HPDE6-E6E7 (cell line): Measurements from ENCODE around the gene DISP3.

ENCODE experiments used
- DNase-seq: peaks from one replicate; pipeline ENCODE4 v3.0.0; 2011; ENCODE audit warnings: missing footprints; ENCODE audit errors: extremely low spot score

The DISP3 gene

GRCh38 chr1:11486231-11487009 is 7.5 kb downstream of the DISP3 start:
- DNase-seq: no peak

DNA sequence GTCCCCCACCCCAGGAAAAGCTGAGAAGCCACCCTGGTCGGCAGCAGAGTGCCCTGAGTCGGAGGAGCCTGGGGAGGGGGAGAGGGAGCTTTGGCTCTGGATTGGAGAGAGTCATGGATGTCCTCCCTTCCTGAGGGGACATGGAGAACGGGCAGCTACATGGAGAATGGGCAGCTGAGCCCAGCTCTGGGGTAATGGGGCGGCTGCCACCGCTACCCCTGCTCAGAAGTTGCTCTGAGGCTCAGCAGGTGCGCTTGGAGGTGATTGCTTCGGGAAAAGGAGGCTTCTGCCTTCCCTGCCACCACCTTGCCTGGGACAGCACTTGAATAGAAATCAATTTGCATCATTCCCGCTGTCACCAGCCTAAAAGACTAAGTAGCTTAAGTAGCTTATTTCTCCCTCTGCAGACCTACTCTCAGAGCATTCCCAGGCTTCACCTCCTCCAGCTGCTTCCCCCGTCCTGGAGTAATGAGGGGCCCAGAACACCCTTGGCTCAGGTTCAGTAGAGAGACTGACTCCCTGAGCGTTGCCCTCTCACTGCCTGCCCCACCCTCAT is 8.3 kb downstream of the DISP3 start:
- DNase-seq: no peak

DNA sequence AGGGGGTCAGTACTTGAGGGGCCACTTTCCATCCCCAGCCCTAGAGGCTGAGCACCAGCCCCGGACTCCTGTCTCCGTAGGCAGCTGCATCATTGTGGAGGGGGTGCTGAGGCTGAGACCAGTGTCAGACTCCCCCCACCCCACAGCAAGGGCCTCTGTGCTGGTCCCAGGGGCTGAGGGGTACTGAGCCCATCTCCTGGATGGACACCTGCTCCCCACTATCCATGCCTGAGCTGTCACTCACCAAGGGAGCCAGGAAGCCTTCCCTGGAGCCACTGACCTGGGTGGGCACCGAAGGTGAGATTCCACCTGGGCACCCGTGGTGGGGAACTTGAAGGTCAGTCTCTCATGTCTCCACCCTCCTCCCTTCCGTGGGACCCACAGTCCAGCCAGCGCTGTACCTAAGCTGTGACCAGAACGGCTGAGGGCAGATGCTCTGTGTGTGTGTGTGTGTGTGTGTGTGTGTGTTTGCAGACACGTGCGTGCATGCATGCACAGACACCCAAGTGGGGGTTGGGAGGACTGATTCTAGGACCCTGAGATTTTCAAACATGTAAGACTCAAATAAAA is 9.3 kb downstream of the DISP3 start:
- DNase-seq: no peak

GRCh38 chr1:11488966-11489625 is 10.1 kb downstream of the DISP3 start:
- no peak for DNase-seq

GRCh38 chr1:11492235-11492634 is 13.3 kb downstream of the DISP3 start:
- no peak for DNase-seq

DNA sequence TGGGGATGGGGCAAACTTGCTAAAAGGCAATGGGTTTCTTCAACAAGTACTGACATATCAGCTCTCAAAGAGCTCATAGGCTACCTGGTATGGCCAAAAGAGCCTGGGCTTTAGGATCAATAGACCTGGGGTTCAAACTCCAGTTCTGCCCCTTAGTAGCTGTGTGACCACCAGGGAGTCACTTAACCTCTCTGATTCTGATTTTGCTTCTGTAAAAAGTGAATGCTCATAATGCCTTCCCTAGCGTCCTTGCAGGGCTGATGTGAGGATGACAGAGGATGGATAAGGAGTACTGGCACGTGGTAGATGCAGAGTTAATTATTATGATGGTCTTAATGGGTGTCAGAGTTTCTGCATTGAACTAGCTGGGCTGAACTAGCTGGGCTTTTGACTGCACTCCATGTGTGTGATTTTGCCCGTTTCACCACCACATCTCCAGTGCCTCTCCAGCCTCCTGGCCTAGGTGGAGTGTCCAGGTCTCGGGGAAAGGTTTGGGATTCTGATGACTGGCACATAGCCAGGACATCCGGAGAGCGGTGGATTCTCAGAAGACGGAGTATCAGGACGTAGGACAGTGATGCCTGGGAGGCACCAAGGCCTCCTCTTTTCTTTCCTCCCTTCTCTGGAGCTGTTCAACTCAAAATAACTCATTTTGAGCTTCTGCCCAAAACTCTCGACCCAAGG is 15.2 kb downstream of the DISP3 start:
- no peak for DNase-seq

- no peak for DNase-seq
These were observed 15.8 kb downstream of the DISP3 start for GRCh38 chr1:11494771-11495170.

DNA sequence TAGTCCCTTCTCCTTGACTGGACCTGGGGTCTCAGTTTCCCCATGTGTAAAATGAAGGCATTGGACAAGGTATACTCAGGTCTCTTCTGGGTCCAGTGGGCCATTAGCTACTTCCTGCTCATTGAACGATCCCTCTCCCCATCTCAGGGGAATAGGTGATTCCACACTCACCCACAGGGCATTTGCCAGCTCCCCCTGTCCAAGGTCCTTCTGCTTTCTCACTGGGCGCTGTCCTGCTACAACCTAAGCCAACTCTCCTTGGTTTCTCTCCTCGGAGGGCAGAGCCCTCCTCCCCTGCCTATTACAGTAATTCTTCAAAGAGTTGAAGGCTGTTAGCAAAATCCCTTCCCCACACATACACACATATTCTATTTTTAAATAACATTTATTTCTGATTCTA is 16.6 kb downstream of the DISP3 start:
- DNase-seq: no peak

GRCh38 chr1:11496551-11497080 is 17.7 kb downstream of the DISP3 start:
- DNase-seq: no peak

DNA sequence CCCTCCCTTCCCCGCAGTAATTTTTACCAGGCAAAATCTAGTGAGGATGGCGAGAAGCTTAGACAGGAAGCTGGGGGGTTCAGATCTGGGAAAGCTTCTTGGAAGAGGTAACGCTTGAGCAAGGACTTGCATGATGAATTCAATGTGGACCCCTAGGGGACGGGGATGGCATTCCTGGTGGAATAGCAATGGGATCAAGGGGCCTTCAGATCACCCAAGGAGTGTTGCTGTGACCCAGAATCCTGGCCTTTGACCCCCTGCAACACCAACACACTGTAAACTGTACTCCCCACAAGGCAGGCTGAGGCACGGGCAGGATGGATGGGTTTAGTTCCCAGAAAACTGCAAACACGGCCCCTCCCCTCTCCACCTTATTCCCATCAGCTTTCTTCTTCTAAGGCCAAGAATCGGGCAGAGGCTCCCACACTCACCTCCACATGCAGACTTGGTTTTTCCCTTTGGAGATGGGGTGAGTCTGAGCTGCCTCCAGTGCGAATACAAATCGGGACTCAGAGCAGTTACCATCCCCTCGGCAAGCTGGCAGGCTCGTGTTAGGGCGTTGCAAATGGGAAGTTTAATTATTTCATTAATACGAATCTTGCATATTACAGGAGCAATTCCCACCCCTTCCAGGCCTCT is 20.1 kb downstream of the DISP3 start:
- DNase-seq: no peak

- DNase-seq: no peak
These were observed 20.8 kb downstream of the DISP3 start for GRCh38 chr1:11499601-11500331.

DNA sequence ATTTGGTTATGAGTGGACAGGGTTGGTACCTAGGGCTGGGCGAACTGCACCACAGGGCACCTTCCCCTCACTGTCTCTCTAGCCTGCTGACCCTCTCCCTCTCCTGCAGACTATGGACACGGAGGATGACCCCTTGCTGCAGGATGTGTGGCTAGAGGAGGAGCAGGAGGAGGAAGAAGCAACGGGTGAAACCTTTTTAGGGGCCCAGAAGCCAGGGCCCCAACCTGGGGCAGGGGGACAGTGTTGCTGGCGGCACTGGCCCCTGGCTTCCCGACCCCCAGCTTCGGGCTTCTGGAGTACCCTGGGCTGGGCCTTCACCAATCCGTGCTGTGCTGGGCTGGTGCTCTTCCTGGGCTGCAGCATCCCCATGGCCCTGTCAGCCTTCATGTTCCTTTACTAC is 21.9 kb downstream of the DISP3 start:
- no peak for DNase-seq

DNA sequence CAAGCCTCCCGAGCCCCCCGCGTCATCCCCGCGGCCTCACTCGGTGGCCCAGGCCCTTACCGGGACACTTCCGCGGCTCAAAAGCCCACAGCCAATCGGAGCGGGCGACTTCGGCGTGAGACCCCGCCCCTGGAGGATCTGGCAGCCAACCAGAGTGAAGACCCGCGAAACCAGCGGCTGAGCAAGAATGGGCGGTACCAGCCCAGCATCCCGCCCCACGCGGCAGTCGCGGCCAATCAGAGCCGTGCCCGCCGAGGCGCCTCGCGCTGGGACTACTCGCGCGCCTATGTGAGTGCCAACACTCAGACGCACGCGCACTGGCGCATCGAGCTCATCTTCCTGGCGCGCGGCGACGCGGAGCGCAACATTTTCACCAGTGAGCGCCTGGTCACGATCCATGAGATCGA is 22.5 kb downstream of the DISP3 start:
- DNase-seq: no peak

GRCh38 chr1:11501906-11502485 is 23.0 kb downstream of the DISP3 start:
- no peak for DNase-seq

- DNase-seq: no peak
These were observed 23.6 kb downstream of the DISP3 start for GRCh38 chr1:11502516-11502915.

GRCh38 chr1:11504599-11504998 is 25.6 kb downstream of the DISP3 start:
- DNase-seq: no peak

DNA sequence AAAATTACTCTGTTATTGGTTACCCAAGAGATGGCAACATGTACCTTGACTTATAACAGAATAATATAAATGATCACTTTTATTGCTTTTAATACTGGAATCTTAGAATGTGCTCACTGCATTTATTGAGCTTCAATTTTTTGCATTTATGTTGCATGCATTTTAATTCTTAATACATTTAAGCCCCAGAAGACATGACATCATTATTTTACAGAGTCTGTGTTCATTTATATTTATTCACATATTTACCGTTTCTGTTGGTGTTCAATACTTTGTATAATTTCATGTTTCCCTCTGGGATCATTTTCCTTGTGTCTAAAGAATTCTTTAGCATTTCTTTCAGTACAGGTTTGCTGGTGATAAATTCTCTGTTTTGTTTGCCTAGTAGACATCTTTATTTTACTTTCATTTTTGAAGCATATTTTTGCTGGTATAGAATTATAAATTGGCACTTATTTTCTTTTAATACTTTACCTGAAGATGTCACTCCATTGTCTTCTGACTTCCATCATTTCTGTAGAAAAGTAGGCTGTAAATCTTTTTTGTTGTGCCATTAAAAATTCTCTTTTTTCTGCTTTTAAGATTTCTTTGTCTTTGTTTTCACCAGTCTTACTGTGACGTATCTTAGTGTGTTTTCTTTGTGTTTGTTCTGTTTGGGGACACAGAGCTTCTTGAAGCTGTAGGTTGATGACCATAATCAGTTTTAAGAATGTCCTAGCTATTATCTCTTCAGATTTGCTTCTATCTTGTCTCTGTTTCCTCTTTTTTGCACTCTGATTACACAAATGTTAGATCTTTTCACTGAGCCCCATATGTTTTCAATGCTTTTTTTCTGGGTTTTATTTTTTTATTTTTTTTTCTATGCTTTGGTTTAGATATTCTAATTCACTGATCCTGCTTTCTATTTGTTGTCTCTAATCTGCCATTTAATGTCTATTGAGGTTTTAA is 26.9 kb downstream of the DISP3 start:
- no peak for DNase-seq

DNA sequence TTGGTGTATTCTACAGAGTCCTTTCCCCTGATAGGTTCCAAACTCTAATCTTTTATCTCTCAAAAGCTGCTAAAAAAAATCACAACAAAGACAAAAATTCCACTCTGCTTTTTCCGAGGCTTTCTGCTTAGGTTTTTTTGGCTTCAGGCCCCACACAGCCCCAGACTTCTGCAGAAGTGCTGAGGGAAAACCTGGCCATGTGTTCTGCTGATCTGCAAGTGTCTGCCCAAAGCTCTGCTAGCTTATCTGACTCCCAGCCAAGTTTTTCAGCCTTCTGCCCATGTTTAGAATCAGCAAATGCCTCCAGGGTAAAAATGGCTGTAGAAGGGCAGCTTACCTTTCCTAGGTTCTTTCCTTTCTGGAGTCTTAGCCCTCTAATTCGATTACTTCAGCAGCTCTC is 28.4 kb downstream of the DISP3 start:
- DNase-seq: no peak

DNA sequence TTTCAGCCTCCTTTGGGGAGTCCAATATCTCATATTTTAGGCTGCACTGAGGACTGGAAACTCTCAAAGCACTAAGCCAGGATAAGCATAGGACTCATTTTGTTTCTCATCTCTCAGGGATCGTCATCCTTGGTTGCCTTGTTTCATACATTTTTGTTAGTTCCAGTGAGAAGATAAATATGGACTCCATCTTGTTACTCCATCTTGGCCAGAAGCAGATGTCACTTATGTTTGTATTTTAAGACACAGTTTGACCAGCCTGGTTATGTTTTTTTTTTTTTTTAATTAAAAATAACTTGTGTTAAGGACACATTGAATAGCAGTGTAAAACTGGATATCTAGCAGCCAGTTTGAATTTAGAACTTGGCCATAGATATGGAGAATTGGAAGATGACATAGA is 34.7 kb downstream of the DISP3 start:
- no peak for DNase-seq
